Measurements from ENCODE around the gene DUSP8. TPM values are rescaled to one million over a fixed set of nuclear protein-coding genes. Genes with fewer than 3 reads are reported as not detected.

DUSP8 gene
- total and polyA plus RNA-seq, 11 donors = 9.8 to 29.9 (median 16.5) TPM

- Histone ChIP-seq H3K27ac (peak overlapping the region in 8 of 12 donors; percentile 36 to 65 (median 49)), H3K9me3 (no peaks in the 10 kb centered on the region), H3K4me1 (peaks cover 19 to 63% (median 58%) of the 10 kb centered on the region in 12 donors), H3K36me3 (peaks cover 0 to 31% (median 5%) of the 10 kb centered on the region in 9 donors), H3K27me3 (no peaks in the 10 kb centered on the region), H3K4me3 (no peak overlapping the region)
- intact Hi-C loops (cut with DNase I) = loop anchor here in 1 of 10 donors (5.0 kb wide), 1 partner anchor 36 kb away; the partner anchor contains the start of gene DUSP8
- TF ChIP-seq CTCF (IDR thresholded peaks at IDR 0.05) (no peak), POLR2A (IDR thresholded peaks at IDR 0.05) (no peak)
- peak in 1 of 4 donors; percentile 15 for ATAC-seq
- no peak for DNase-seq
- 40 to 53% (median 45%) methylated on average over 15 to 16 of the region's 16 CpGs for WGBS, 4 donors
Observed at GRCh38 chr11:1536065-1536843, 35.8 kb downstream of the DUSP8 start.

GRCh38 chr11:1534682-1535081 lies 37.4 kb downstream of the DUSP8 start:
- intact Hi-C loops (cut with DNase I) = loop anchor here in 1 of 10 donors (5.0 kb wide), 1 partner anchor 38 kb away; the partner anchor contains the start of gene DUSP8
- peak in 1 of 5 donors; percentile 47 for DNase-seq

DNA sequence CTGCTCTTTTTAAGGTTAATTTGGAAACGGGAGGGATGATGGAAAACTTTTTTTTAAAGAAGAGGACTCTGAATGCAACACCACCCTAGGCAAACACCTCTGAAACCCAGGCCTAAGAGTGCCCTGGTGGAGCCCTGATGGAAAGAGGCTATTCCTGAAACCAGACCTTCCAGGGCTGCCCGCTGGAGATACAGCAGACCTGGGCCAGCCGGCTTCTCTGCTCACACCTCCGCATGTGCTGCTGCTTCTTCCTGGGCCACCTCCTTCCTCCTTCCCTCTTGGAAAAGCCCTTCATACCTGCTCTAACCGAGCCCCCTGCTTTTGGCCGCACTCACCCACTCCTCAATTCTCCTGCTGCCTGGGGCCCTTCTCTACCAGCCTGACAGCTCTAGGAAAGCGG lies 37.9 kb downstream of the DUSP8 start:
- peaks cover 0 to 36% (median 5%) of the 10 kb centered on the region in 9 donors for H3K36me3 ChIP-seq
- H3K4me3 ChIP-seq = no peak overlapping the region
- H3K27ac ChIP-seq = peak overlapping the region in 4 of 12 donors; percentile 10 to 87 (median 50)
- peaks cover 24 to 84% (median 74%) of the 10 kb centered on the region in 12 donors for H3K4me1 ChIP-seq
- H3K27me3 ChIP-seq = no peaks in the 10 kb centered on the region
- 82 to 92% (median 88%) methylated on average over 7 of the region's 7 CpGs for WGBS, 4 donors
- no peak for TF ChIP-seq POLR2A (IDR thresholded peaks at IDR 0.05)
- no peak for TF ChIP-seq CTCF (IDR thresholded peaks at IDR 0.05)
- no peaks in the 10 kb centered on the region for H3K9me3 ChIP-seq
- intact Hi-C loops (cut with DNase I) = no loop called here
- DNase-seq (peak in 1 of 5 donors; percentile 18), ATAC-seq (no peak)

More at GRCh38 chr11:1534682-1535081, 37.4 kb downstream of the DUSP8 start:
- Histone ChIP-seq H3K36me3 (peaks cover 0 to 36% (median 5%) of the 10 kb centered on the region in 9 donors), H3K4me1 (peaks cover 24 to 79% (median 71%) of the 10 kb centered on the region in 12 donors), H3K27me3 (no peaks in the 10 kb centered on the region), H3K4me3 (no peak overlapping the region), H3K9me3 (no peaks in the 10 kb centered on the region), H3K27ac (peak overlapping the region in 6 of 12 donors; percentile 3 to 87 (median 47))
- peak in 1 of 4 donors; percentile 36 for ATAC-seq
- 67 to 81% (median 77%) methylated on average over 14 of the region's 14 CpGs for WGBS, 4 donors
- TF ChIP-seq POLR2A (IDR thresholded peaks at IDR 0.05) (no peak), CTCF (IDR thresholded peaks at IDR 0.05) (no peak)

GRCh38 chr11:1533342-1533725 lies 38.7 kb downstream of the DUSP8 start:
- H3K9me3 ChIP-seq = no peaks in the 10 kb centered on the region
- H3K4me1 ChIP-seq = peaks cover 24 to 93% (median 83%) of the 10 kb centered on the region in 12 donors
- intact Hi-C loops (cut with DNase I) = no loop called here
- peak overlapping the region; percentile 26 to 88 (median 80) for H3K27ac ChIP-seq
- no peaks in the 10 kb centered on the region for H3K27me3 ChIP-seq
- ATAC-seq = no peak
- peak in 1 of 5 donors; percentile 14 for DNase-seq
- peaks cover 0 to 36% (median 5%) of the 10 kb centered on the region in 9 donors for H3K36me3 ChIP-seq
- no peak overlapping the region for H3K4me3 ChIP-seq
- 65 to 80% (median 72%) methylated on average over 9 to 10 of the region's 10 CpGs for WGBS, 4 donors
- no peak for TF ChIP-seq POLR2A (IDR thresholded peaks at IDR 0.05)
- TF ChIP-seq CTCF (IDR thresholded peaks at IDR 0.05) = no peak
